ENCODE data around the gene PTP4A2. TPM values are rescaled to one million over a fixed set of nuclear protein-coding genes. Genes with fewer than 3 reads are reported as not detected.
"Not testable (repeated sequence)": the region's sequence is repeated elsewhere in the genome, so short reads cannot be mapped to it uniquely, and the experiment has no call there.

Gene PTP4A2
- polyA plus RNA-seq, 3 donors: 227 to 501 (median 294) TPM

GRCh38 chr1:31944205-31945089 lies 6.3 kb upstream of the PTP4A2 start:
- Histone ChIP-seq H3K4me2 (replicated peaks; ENCODE audit: extremely low read depth, low read length, poor library complexity, severe bottlenecking) (peak overlapping the region; percentile 97), H3K36me3 (replicated peaks in 1 of 2; ENCODE audit: control insufficient read depth in 1 of 2, insufficient read depth in 2 of 2, low read length in 2 of 2) (no peaks in the 10 kb centered on the region), H3K9me3 (replicated peaks in 1 of 2; ENCODE audit: control insufficient read depth in 1 of 2, insufficient read depth in 1 of 2, low read length in 2 of 2) (no peaks in the 10 kb centered on the region), H3K4me3 (replicated peaks in 1 of 3; ENCODE audit: low read depth in 2 of 3, low read length in 3 of 3) (peak overlapping the region; percentile 36 to 78 (median 38)), H3K4me1 (ENCODE audit: control insufficient read depth in 1 of 2, insufficient read depth in 2 of 2, low read length in 2 of 2) (peaks cover 79 to 87% of the 10 kb centered on the region in 2 donors), H2AFZ (ENCODE audit: insufficient read depth, low read depth, low read length, poor library complexity, severe bottlenecking) (peak overlapping the region; percentile 87), H4K20me1 (ENCODE audit: insufficient read depth, low read length) (no peaks in the 10 kb centered on the region), H3K79me2 (ENCODE audit: insufficient read depth, low read length) (no peaks in the 10 kb centered on the region), H3K27ac (ENCODE audit: low read depth in 1 of 2, low read length in 2 of 2) (peak overlapping the region; percentile 90 to 93), H3K27me3 (ENCODE audit: control insufficient read depth in 2 of 2, insufficient read depth in 2 of 2, low read length in 2 of 2) (no peaks in the 10 kb centered on the region), H3K9ac (ENCODE audit: insufficient read depth, low read length, poor library complexity, severe bottlenecking) (peak overlapping the region; percentile 71)
- H3K27me3 Mint-ChIP-seq (ENCODE audit: low read depth in 3 of 3): peaks cover 0 to 2% (median 2%) of the 10 kb centered on the region in 3 donors
- no peaks in the 10 kb centered on the region for H3K36me3 Mint-ChIP-seq
- H3K4me1 Mint-ChIP-seq: peaks cover 71% of the 10 kb centered on the region
- WGBS (ENCODE audit: insufficient coverage): 3% methylated on average over 50 of the region's 56 CpGs
- peak; percentile 68 to 79 (median 70) for DNase-seq
- no peaks in the 10 kb centered on the region for H3K9me3 Mint-ChIP-seq
- no peak for TF ChIP-seq CTCF (IDR thresholded peaks at IDR 0.05)
- H3K27ac Mint-ChIP-seq: peak overlapping the region; percentile 91 to 97 (median 96)
- intact Hi-C loops (cut with micrococcal nuclease): no loop called here
- H3K4me3 Mint-ChIP-seq: peak overlapping the region; percentile 76 to 87

GRCh38 chr1:31943546-31944184 lies 5.5 kb upstream of the PTP4A2 start:
- Histone ChIP-seq H3K27me3 (ENCODE audit: control insufficient read depth in 2 of 2, insufficient read depth in 2 of 2, low read length in 2 of 2) (no peaks in the 10 kb centered on the region), H3K79me2 (ENCODE audit: insufficient read depth, low read length) (no peaks in the 10 kb centered on the region), H3K4me1 (ENCODE audit: control insufficient read depth in 1 of 2, insufficient read depth in 2 of 2, low read length in 2 of 2) (peaks cover 84 to 90% of the 10 kb centered on the region in 2 donors), H3K9me3 (replicated peaks in 1 of 2; ENCODE audit: control insufficient read depth in 1 of 2, insufficient read depth in 1 of 2, low read length in 2 of 2) (no peaks in the 10 kb centered on the region), H3K27ac (ENCODE audit: low read depth in 1 of 2, low read length in 2 of 2) (peak overlapping the region; percentile 90 to 93), H3K4me3 (replicated peaks in 1 of 3; ENCODE audit: low read depth in 2 of 3, low read length in 3 of 3) (peak overlapping the region; percentile 36 to 78 (median 38)), H4K20me1 (ENCODE audit: insufficient read depth, low read length) (no peaks in the 10 kb centered on the region), H2AFZ (ENCODE audit: insufficient read depth, low read depth, low read length, poor library complexity, severe bottlenecking) (peak overlapping the region; percentile 87), H3K4me2 (replicated peaks; ENCODE audit: extremely low read depth, low read length, poor library complexity, severe bottlenecking) (peak overlapping the region; percentile 97), H3K36me3 (replicated peaks in 1 of 2; ENCODE audit: control insufficient read depth in 1 of 2, insufficient read depth in 2 of 2, low read length in 2 of 2) (no peaks in the 10 kb centered on the region), H3K9ac (ENCODE audit: insufficient read depth, low read length, poor library complexity, severe bottlenecking) (peak overlapping the region; percentile 71)
- intact Hi-C loops (cut with micrococcal nuclease): no loop called here
- Mint-ChIP-seq H3K9me3 (no peaks in the 10 kb centered on the region), H3K36me3 (no peaks in the 10 kb centered on the region), H3K27ac (peak overlapping the region; percentile 91 to 97 (median 96)), H3K4me1 (peaks cover 79% of the 10 kb centered on the region), H3K27me3 (ENCODE audit: low read depth in 3 of 3) (peaks cover 0 to 2% (median 2%) of the 10 kb centered on the region in 3 donors), H3K4me3 (peak overlapping the region; percentile 76 to 87)
- no peak for DNase-seq
- WGBS (ENCODE audit: insufficient coverage): 0% methylated on average over 3 of the region's 3 CpGs
- no peak for TF ChIP-seq CTCF (IDR thresholded peaks at IDR 0.05)

DNA sequence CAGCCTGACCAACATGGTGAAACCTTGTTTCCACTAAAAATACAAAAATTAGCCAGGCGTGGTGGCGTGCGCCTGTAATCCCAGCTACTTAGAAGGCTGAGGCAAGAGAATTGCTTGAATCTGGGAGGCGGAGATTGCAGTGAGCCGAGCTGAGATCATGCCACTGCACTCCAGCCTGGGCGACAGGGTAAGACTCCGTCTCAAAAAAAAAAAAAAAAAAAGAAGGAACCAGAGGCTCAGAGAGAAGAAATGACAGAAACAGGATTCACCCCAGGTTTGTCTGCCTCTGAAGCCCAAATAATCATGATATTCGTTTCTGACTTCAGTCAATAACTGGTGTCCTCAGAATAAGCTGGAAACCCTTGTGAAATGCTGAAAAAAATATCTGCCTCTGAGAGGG lies 3.9 kb upstream of the PTP4A2 start:
- intact Hi-C loops (cut with micrococcal nuclease): not testable (repeated sequence)
- peak overlapping the region; percentile 25 for H3K4me2 ChIP-seq (replicated peaks; ENCODE audit: extremely low read depth, low read length, poor library complexity, severe bottlenecking)
- peak overlapping the region; percentile 23 for H2AFZ ChIP-seq (ENCODE audit: insufficient read depth, low read depth, low read length, poor library complexity, severe bottlenecking)

More for the DNA sequence above, 3.9 kb upstream of the PTP4A2 start:
- not testable (repeated sequence) for H3K27me3 Mint-ChIP-seq (ENCODE audit: low read depth in 3 of 3); H4K20me1 ChIP-seq (ENCODE audit: insufficient read depth, low read length); H3K79me2 ChIP-seq (ENCODE audit: insufficient read depth, low read length); H3K9me3 Mint-ChIP-seq; DNase-seq; H3K36me3 Mint-ChIP-seq; H3K27me3 ChIP-seq (ENCODE audit: control insufficient read depth in 2 of 2, insufficient read depth in 2 of 2, low read length in 2 of 2); H3K9me3 ChIP-seq (replicated peaks in 1 of 2; ENCODE audit: control insufficient read depth in 1 of 2, insufficient read depth in 1 of 2, low read length in 2 of 2); H3K36me3 ChIP-seq (replicated peaks in 1 of 2; ENCODE audit: control insufficient read depth in 1 of 2, insufficient read depth in 2 of 2, low read length in 2 of 2); H3K9ac ChIP-seq (ENCODE audit: insufficient read depth, low read length, poor library complexity, severe bottlenecking)
- H3K4me1 Mint-ChIP-seq: peaks cover 76% of the 10 kb centered on the region
- peak overlapping the region in 1 of 2 donors; percentile 35 for H3K4me3 Mint-ChIP-seq
- peak overlapping the region; percentile 79 to 90 (median 88) for H3K27ac Mint-ChIP-seq
- H3K4me1 ChIP-seq (ENCODE audit: control insufficient read depth in 1 of 2, insufficient read depth in 2 of 2, low read length in 2 of 2): peaks cover 82 to 87% of the 10 kb centered on the region in 2 donors
- peak overlapping the region in 1 of 3 experiments; percentile 30 for H3K4me3 ChIP-seq (replicated peaks in 1 of 3; ENCODE audit: low read depth in 2 of 3, low read length in 3 of 3)
- no CpG with 5 or more reads among the region's 8 CpGs for WGBS (ENCODE audit: insufficient coverage)
- H3K27ac ChIP-seq (ENCODE audit: low read depth in 1 of 2, low read length in 2 of 2): peak overlapping the region; percentile 64 to 90

Data from CD14-positive monocyte (primary cell).